DMS53 treated with DMSO at 0.1 percent for 48 hours (cell line): ENCODE measurements around the gene IL21R.
"Not testable (repeated sequence)": the region's sequence is repeated elsewhere in the genome, so short reads cannot be mapped to it uniquely, and the experiment has no call there.

Experiments used
- DNase-seq: peaks from one replicate; lab custom pipeline; 2025; ENCODE audit not compliant: unreplicated experiment; lab: John Stamatoyannopoulos, UW

Gene IL21R

DNA sequence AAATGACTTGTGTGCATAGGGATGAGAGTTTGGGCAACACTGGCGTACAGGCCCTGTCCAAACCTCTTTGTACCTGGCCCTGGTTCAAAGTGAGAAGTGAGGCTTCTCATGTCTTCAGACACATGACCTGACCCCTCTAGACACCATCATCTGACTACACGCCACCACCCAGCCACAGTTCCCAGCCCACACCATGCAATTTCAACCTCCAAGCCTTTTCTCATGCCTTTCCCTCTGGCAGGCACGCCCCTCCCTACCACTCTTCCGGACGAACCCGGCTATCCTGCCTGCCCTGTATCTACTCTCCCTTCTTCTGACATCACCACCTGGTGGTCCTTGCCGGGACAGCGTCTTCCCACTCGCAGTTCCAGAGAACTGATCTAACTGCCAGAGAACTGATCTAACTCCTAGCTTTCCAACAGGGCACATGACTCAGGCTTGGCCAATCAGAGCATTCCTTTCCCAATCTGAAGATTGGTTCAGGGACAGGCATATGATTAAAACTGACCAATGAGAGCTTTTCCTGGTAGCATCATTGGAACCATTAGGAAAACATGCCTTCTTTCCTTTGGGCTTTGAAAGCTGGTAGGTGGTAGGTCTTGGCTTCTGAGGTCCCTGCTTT, 27.1 kb upstream of the IL21R start:
- DNase-seq, result no peak

DNA sequence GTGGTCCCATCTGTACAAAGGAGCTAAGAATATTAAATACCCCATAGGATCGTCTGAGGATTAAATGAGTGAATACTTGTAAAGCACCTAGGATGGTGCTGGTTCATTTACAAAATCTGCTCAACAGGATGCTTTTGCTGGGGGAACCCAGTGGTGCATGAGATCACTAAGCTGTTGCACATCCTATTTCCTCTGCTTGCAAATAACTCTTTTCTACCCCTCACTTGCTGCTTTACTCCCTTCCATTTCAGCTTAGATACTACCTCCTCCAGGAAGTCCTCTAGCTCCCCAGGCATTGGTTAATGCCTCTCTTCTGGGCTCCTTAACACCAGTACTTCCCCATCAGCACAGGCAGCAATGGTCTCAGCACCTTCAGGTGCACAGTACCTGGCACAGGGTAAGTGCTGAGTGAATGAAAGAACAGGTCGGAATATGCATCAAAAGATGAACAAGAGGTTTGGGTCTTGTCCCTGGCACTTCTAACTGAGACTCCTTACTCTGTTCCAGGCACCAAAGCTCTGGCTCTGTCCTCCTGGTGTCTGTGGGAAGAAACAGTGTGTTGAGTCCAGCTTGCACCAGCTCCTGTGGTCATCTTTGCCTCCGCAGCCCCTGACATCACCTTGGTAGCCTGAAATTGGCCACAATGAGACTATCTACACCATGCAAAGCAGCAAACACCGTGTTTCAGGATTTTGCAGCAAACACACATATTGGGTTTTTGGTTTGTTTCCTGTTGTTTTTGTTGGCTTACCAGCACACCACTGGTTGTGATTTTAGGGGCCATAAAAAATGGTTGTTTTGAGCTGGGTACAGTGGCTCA, 24.1 kb upstream of the IL21R start:
- no peak for DNase-seq

DNA sequence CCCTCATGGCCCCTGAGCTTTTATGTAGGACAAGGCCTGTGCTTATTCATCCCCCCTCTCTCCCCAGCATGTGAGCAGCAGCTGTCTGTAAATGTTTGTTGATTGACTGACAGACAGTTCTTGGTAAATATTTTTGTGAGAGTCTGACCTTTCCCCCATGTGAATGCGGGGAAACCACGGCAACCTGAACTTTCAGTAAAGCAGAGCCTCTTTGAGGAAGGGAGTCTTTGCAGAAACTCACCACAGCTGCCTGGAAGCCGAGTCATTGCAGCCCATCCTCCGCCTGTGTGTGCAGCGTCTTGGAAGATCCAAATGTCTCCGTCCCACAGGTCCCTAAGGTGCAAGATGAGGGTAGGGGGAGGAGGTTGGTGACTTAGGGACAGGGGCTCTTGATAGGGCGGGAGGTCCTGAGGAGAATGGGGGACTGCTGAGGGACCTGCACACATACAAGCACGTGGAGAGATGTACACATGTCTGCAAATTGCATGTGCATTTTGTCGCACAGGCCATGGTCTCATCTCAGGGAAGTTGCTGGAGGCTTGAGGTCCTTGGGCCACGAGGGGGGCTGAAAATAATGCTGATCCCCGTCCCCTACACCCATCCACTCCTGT, 23.0 kb upstream of the IL21R start:
- no peak for DNase-seq

DNA sequence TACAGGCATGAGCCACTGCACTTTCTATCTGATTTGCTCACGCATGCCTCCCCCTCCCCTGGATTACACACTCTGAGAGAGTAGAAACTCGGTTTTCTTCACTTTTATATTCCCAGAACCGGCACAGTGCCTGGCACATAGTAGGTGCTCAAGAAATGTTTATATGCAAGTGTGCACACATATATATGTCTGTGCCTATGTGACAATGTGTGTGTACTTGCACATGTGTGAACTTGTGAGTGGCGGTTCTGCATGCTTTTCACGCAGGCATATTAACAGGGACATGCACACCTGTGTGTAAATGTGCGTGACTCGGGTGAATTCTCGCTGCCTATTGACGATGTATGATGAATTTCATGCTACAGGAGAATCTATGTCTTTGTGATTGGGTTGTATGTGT, 22.1 kb upstream of the IL21R start:
- no peak for DNase-seq

DNA sequence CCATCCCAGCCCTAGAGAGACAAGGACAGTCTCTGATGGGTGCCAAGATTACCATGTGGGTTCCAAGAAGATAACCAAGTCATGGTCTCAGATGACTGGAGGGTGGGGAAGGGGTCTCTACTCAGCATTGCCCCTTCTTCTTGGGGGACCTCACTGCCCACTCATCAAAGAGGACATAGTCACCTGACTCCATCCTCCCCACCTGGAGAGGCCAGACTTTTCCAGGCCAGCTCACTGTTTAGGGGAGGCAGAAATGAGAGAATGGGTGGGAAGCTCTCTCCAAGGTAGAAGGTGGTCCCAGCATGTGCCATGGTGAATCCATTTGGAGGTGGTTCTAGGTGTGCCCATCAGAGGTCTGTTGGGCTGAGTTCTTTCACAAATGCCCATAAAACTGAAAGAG, 20.7 kb upstream of the IL21R start:
- no peak for DNase-seq

DNA sequence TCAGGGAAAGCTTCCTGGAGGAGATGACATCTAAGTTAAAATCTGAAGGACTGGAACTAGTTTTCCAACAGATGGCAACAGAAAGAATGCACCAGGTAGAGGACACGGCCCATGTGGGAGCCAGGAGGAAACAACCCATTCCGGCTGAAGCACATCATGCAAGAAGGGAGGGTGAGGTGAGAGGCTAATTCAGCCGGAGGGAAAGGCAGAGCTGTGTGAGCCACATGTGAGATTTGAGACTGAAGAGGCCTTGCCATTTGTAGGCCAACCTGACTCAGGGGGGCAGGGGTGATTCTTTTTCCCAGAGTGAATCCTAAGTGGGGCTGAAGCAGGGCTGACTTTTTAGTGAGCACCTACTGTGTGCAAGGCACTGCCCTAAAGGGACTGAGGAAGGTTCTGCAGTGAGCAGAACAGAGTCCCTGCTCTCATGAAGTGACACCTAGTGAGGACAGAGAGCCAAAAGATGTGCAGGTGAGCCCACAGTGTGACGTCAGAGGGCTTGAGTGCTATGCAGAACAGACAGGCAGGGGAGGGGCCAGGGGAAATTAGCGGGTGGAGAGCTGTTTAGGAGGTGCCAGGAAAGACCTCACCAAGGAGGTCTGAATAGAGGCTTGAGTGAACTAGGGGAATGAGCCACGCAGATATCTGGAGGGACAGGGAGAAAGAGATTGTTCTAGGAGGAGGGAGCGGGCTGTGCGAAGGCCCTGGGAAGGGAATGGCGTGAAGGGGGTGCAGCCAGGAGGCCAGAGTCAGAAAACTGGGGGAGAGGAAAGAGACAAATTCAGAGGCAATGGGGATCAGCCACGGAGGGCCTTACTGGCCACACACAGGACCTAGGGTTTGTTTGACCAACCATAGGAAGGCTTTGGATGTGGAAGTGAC, 19.8 kb upstream of the IL21R start:
- no peak for DNase-seq

DNA sequence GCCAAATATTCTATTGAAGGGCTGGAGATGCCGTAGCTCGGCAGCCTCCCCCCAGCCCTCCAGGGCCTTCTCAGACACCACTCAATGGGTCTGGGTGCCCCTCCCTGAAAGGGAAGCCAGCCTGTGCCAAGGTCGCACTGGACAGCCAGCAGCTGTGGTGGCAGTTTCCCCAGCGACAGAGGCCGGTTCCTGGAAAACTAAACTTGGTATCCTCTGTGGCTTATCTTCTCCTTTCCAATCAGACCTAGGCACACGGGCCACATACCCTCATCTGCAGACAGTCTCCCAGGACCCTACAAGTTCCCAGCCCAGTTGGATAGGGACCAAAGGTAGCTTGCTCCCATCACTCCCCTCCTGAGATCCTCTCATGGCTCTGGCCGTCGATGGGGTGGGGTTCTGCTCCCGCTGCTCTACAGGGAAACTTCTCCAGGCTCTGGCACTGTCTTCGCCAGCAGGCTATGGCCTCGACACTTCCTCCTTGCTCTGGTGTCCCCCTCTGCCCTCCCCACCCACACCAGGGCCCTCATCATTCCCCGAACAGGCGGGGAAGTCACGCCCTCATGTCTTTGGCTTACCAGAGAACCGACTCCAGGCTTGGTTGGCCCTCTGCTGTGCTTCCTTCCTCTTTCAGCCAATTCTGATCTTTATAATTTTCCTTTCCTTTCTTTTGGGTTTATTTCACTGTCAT, 18.3 kb upstream of the IL21R start:
- DNase-seq, result no peak

DNA sequence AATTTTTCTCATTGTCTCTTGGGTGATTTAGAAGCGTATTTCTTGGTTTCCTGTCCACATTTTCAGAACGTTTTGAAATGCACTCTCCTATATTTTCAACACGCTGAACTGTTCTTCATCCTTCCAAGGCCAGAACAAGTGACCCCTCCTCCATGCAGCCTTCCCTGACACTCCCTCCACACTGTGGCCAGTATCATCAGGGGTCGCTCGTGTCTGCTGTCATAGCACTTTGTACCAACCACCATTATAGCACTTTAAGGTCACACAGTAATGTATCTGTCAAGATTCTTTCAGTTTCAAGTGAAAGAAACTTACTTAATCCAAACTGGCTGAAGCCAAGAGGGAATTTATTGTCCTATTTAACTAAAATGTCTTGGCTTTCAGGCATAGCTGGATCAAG, 17.5 kb upstream of the IL21R start:
- DNase-seq, result no peak

DNA sequence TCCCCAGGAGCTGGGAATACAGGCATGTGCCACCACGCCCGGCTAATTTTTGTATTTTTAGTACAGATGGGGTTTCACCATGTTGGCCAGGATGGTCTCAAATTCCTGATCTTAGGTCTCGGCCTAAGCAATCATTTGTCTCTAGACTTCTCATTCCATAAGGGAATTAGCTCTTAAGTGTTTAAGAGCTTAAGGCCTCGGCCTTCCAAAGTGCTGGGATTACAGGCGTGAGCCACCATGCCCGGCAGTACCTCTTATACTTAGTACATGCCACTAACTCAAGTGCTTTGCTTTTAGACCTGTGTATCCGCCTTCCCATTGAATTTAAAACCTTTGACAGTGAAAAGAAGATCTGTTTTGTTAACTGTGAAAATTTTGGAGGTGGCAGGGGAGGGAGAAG, 16.6 kb upstream of the IL21R start:
- no peak for DNase-seq

DNA sequence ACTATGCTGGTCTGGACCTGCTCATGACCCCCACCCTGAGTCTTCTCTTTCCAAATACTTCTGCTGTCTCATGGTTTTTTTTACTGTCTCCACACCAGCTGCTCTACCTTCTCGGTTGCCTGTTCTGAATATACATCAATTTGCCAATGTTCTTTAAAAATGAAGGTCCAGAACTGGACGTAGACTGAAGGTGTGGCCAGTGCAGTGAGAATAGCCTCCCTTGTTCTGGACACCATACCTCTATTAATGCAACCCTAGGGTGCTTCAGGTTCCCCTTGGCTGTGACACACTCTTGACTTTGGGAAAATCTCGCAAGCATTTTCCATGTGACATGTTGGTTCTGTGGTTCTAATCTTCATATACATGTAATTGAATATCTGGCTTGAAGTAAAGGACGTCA, 15.3 kb upstream of the IL21R start:
- no peak for DNase-seq

DNA sequence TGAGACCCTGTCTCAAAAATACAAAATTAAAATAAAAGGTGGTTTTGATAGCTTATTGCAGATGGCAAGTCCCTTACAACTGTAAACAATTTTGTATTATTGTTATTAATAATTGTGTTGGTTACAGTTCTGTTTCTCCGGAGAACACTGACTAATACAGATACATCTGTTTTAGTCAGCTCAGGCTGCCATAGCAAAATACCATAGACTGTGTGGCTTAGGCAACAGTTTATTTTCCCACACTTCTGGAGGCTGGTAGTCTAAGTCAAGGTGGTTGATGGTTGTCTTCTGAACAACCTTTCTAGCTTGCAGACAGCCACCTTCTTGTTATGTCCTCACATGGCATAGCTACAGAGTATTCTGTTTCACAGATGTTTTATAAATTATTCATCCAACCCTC, 14.2 kb upstream of the IL21R start:
- DNase-seq, result no peak

DNA sequence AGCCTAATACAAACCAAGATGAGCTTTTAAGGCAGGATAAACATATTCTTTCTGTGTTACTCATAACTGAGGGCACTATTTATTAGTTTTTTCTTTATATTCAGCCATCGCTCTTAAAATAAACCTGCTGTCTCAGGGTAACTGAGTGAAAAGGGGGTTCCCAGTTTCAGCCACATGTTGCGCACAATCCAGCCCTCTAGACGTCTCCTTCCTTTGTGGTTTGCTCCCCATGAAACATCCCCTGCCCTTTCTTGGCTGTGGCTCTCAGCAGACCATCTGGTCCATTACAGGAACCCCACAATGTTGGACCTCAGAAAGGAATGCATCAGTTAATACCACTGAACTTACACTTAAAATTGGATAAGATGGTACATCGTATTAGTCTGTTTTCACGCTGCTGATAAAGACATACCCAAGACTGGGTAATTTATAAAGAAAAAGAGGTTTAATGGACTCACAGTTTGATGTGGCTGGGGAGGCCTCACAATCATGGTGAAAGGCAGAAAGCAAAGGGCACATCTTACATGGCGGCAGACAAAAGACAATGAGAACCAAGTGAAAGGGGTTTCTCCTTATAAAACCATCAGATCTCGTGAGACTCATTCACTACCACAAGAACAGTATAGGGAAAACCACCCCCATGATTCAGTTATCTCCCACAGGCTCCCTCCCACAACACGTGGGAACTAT, 12.6 kb upstream of the IL21R start:
- no peak for DNase-seq

DNA sequence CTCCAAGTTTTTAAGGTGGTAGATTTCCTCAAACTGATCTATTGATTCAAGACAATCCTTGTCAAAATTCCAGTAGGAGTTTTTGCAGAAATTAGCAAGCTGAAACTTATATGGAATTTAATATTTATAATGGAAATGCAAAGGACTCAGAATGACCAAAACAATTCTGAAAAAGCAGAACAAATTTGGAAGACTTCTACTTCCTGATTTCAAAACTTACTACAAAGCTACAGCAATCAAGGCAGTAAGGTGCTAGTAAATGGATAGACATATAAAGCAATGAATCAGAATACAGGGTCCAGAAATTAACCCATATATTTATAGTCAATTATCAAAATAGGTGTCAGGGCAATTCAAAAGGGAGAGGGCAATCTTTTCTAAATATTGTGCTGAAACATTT, 11.8 kb upstream of the IL21R start:
- DNase-seq, result no peak

DNA sequence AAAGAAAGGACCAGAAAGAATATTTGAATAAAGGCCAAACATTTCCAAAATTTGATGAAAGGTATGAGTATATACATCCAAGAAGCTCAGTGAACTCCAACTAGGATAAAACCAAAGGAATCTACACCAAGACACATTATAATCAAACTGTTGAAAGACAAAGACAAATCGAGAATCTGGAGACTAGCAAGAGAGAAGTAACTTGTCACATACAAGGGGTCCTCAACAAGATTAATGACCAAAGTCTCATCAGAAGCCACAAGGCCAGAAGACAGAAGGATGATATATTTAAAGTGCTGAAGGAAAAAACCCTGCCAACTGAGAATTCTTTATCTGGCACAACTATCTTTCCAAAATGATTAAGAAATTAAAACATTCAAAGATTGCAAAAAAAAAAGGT, 9.3 kb upstream of the IL21R start:
- DNase-seq, result no peak

DNA sequence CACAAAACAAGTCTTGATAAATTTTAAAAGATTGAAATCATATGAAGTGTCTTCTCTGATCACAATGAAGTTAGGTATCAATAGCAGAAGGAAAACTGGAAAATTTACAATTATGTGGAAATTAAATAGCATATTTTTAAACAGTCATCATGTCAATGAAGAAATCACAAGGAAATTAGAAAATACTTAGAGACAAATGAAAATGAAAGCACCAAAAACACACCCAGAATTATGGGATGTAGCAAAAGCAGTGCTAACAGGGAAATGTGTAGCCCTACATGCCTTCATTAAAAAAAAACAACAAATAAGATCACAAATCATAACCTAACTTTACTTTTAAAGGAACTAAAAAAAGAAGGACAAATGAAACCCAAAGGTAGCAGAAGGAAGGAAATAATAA, 7.5 kb upstream of the IL21R start:
- DNase-seq, result no peak

DNA sequence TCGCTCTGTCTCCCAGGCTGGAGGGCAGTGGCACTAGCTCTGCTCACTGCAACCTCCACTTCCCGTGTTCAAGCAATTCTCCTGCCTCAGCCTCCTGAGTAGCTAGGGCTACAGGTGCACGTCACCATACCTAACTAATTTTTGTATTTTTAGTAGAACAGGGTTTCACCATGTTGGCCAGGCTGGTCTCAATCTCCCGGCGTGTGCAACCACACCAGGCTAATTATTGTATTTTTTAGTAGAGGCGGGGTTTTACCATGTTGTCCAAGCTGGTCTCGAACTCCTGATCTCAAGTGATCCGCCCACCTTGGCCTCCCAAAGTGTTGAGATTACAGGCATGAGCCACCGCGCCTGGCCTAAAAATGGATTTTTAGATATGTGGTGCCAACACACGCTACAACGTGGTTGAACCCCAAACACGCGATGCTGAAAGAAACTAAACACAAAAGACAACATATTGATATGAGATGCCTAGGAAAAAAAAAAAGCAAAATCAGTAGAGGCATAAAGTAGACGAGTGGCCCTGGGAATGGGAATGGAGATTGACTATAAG, 3.6 kb upstream of the IL21R start:
- not testable (repeated sequence) for DNase-seq

DNA sequence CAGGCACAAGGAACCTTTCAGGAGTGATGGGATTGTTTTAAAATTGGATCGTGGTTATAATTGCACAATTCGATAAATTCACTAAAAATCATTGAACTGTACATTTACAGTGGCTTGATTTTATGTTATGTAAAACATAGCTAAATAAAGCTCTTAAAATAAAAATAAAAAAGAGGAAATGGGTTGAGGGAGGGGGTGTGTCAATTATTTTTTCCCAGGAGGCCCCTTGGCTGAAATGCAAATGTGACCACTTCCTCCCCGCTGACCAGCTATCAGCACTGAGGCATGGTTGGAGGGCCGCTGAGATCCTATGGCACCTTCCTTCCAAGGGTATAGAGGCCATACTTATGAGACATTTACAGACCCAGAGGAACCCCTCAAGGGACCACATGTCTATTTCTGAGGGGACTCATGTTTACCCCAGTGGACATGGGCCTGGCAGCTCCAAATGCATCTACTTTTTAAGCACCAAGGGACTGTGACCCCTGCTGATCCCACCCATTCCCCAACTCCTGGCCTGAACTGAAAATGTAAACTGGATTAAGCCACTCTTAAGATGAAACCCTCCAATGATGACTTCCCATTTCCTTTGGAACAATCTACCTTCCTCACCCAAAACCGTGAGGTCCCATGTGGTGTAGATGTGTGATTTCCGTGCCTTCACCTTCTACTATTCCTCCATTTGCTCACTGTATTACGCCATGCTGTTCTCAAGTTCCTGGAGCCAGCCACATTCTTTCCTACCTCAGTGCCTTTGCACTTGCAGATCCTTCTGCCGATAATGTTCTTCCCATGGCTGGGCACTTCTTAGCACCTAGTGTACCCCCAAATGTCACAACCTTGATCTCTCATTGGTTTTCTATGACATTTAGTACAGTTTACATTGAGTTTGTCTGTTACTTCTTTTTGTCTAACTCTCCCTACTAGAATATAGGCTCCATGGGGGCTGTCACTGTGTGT, 2.8 kb upstream of the IL21R start:
- DNase-seq, result no peak

DNA sequence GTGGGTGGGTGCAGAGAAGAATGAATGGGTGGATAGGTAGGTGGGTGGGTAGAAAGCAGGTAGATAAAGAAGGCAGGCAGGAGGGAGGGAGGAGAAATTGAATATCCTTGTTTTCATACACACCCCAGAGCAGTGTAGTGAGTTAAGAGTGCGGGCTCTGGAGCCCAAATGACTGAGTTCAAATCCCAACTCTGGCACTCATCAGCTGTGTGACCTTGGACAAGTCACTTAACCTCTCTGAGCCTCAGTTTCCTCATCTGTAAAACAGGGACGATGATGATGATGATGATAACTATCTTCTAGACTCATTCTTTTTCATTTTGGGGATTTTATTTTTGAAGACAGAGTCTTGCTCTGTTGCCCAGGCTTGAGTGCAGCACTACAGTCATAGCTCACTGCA, 2.0 kb upstream of the IL21R start:
- no peak for DNase-seq
